NCI-H2171 (cell line): ENCODE measurements around the gene STX18.

Experiments
- DNase-seq: peaks from one replicate; lab custom pipeline; 2025; lab: John Stamatoyannopoulos, UW

Gene STX18

GRCh38 chr4:4418676-4419390 is 123.0 kb downstream of the STX18 start:
- no peak for DNase-seq

GRCh38 chr4:4417886-4418285 is 124.0 kb downstream of the STX18 start:
- no peak for DNase-seq

- DNase-seq, result no peak
These were observed 124.9 kb downstream of the STX18 start for GRCh38 chr4:4416981-4417380.

- DNase-seq, result no peak
These were observed 125.7 kb downstream of the STX18 start for GRCh38 chr4:4415806-4416805.

DNA sequence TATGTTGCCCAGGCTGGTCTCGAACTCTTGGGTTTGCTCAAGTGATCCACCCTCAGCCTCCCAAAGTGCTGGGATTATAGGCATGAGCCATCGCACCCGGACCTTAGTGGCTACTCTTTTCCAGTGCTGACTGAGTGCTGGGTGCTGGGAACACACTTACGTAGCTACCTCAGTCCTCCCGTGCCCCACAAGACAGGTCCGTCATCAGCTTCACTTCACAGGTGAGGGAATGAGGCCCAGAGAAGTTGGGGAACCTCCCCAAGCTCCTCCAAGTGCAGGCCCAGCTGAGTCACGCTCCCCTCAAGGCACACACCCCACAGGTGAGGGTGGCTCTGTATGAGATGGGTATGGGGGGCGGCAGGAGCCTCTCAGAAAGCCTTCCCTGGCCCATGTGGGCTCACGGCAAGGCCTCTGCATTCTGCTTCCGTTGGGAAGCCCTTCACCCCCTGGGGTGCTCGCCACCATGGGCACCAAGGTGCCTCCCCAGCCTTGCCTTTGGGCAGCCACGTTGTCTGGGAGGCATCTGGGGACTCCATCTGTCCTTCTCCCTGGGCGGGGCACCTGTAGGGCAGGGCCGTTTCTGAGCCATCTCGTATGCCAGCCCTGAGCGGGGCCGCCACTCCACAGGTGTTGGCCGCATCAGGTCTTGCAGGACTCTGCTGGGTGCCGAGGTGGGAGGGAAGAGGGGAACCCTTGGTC is 126.6 kb downstream of the STX18 start:
- no peak for DNase-seq

DNA sequence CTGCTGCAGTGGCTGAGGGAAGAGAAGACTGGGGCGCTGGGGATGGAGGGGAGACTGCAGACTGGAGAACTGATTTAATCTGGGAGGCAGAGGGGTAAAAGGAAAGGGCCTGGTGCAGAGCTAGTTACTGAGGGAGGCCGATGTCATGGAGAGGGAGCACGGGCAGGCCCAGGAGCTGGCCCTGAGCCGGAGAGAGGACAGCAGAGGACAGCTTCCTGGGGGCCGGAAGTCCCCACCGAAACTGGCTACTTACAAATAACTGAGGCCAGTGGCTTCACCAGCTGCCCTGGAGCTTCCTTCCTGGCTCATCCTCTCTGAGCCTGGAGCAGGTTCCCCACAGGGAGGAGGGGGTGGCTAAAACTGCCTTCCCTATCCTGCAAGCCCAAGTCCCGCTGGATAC is 128.0 kb downstream of the STX18 start:
- DNase-seq, result no peak

DNA sequence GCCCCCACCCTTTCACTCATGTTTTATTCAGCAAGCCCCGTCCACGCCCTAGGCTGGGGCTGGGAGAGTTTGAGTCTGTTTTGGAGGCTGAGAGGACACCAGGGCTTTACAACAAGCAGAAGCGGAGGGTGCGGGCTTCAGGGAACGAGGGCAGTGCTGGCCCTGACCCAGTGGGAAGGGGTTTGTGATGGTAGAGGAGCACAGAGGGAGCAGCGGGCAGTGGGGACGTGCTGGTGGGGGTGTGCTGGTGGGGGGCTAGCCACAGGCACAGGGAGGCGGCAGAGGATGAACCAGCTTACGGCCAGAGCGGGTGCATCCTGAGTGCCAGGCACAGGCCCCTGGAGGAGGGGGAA is 128.5 kb downstream of the STX18 start:
- DNase-seq, result no peak

GRCh38 chr4:4412641-4413372 is 129.0 kb downstream of the STX18 start:
- no peak for DNase-seq

- no peak for DNase-seq
These were observed 129.9 kb downstream of the STX18 start for GRCh38 chr4:4411906-4412305.

GRCh38 chr4:4410271-4410670 is 131.6 kb downstream of the STX18 start:
- DNase-seq, result no peak

DNA sequence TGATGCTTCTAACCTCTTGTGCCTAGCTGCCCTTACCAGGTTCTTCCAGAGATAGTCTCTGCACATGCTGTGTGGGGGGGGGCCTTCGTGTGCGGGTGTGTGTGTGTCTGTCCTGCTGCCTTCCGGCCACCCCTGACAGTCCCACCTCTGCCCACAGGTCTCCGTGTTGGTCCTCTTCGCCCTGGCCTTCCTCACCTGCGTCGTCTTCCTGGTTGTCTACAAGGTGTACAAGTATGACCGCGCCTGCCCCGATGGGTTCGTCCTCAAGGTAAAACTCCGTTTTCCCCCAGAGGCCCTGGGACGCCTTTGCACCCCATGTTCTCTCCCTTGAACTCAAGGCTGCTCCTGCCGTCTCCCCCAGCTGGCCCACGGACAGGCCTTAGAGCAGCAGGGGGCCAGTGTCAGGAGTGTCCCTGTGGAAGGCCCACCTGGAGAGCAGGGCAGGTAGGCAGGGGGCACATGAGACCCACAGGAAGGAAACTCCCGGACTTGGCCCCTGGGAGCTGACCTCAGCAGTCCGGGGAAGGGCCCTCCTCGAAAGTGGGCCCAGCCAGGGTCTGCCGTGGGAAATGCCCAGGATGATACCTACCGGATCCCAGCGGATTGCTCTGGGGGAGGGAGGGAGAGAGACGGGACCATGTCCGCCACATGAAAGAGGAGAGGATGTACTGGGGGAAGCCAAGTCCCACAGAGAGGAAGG is 132.3 kb downstream of the STX18 start:
- no peak for DNase-seq

- no peak for DNase-seq
These were observed 133.1 kb downstream of the STX18 start for GRCh38 chr4:4408576-4409335.

- no peak for DNase-seq
These were observed 133.7 kb downstream of the STX18 start for GRCh38 chr4:4408132-4408523.

- DNase-seq, result no peak
These were observed 134.3 kb downstream of the STX18 start for GRCh38 chr4:4407299-4408131.

DNA sequence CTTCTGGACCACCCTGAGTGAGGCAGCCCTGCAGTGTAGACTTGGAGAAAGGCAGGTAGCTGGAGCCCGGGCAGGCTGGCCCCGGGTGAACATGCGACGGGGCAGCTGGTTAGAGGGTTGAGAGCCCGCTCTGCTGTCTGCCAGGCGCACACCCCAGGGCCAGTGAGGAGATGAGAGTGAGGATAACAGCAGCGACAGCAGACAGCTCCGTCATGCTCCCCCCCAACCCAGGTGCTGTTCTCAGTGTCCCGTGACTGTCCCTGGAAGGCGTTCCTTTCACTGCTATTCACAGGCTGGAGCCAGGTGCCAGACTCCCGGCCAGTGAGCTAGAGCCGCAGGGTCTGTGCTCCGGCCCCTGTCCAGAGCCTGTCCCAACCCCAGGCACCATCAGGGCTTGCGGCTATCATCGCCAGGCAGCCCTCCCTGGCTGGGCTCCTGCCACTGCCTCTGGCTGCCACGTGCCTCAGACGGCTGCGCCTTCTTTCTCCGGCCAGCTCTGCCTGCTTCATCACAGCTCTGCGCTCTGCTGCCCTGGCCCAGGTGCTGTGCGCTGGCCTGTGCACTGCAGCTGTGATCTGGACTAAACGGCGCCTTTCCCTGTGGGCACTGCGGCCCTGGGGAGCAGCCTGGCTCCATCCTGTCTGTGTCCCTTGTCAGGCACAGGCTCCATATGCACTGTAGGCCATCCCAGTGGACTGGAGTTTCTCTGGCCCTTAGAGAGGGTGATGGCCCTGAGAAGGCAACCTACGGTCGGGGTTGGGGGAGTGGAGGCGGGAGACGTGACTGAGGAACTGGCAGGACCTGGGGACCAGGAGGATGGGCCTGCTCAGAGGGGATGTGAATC is 135.2 kb downstream of the STX18 start:
- DNase-seq, result no peak

- no peak for DNase-seq
These were observed 136.4 kb downstream of the STX18 start for GRCh38 chr4:4405358-4405962.

- no peak for DNase-seq
These were observed 138.9 kb downstream of the STX18 start for GRCh38 chr4:4402966-4403365.

GRCh38 chr4:4401036-4401435 is 140.8 kb downstream of the STX18 start:
- DNase-seq, result no peak
